Natural killer cell (primary cell): Measurements from ENCODE around the gene STARD7. TPM values are rescaled to one million over a fixed set of nuclear protein-coding genes. Genes with fewer than 3 reads are reported as not detected.

Experiments
- ATAC-seq, 3 donors: fragments of 150-1000 bp in 2 of 3; fragments of 200-7000 bp in 1 of 3; cut with Tn5 transposase; 1 replicate in 1 of 3; 2 replicates in 2 of 3; pipeline ENCODE4 v1.10.0; 2021; ENCODE audit warnings: mild to moderate bottlenecking in 2 of 3, moderate library complexity in 2 of 3
- DNase-seq, 2 donors: peaks; one replicate each; pipeline versions ENCODE4 v3.0.0 to v3.0.0-alpha.2; 2013 to 2021; ENCODE audit warnings: mixed read lengths in 1 of 2
- H3K27ac ChIP-seq: one replicate; pipeline ENCODE4 v1.5.1; 2013; ENCODE audit warnings: mild to moderate bottlenecking, low read length
- H3K27me3 ChIP-seq: one replicate; pipeline ENCODE4 v1.6.1; 2013; ENCODE audit warnings: low read length; ENCODE audit not compliant: control insufficient read depth, insufficient read depth
- H3K36me3 ChIP-seq: one replicate; pipeline ENCODE4 v1.6.1; 2013; ENCODE audit warnings: low read length; ENCODE audit not compliant: control insufficient read depth, insufficient read depth
- H3K4me1 ChIP-seq: one replicate; pipeline ENCODE4 v1.6.1; 2013; ENCODE audit warnings: low read length; ENCODE audit not compliant: control insufficient read depth, insufficient read depth
- H3K4me3 ChIP-seq: one replicate; pipeline ENCODE4 v1.5.1; 2013; ENCODE audit warnings: low read length
- H3K9me3 ChIP-seq: one replicate; pipeline ENCODE4 v1.6.1; 2013; ENCODE audit warnings: low read length; ENCODE audit not compliant: control insufficient read depth, insufficient read depth
- H3K27ac Mint-ChIP-seq, 2 donors: one replicate each; pipeline ENCODE4 v1.8.0; 2022; ENCODE audit warnings: mild to moderate bottlenecking in 2 of 2, mixed read lengths in 2 of 2, moderate library complexity in 1 of 2
- H3K27me3 Mint-ChIP-seq, 2 donors: one replicate each; pipeline ENCODE4 v1.8.0; 2022; ENCODE audit warnings: low read depth in 2 of 2, mixed read lengths in 2 of 2
- H3K36me3 Mint-ChIP-seq: one replicate; pipeline ENCODE4 v1.8.0; 2022; ENCODE audit warnings: mixed read lengths
- H3K4me1 Mint-ChIP-seq, 2 donors: one replicate each; pipeline ENCODE4 v1.8.0; 2022; ENCODE audit warnings: mixed read lengths in 2 of 2
- H3K4me3 Mint-ChIP-seq: one replicate; pipeline ENCODE4 v1.8.0; 2022; ENCODE audit warnings: mild to moderate bottlenecking, moderate library complexity, mixed read lengths
- H3K9me3 Mint-ChIP-seq, 2 donors: one replicate each; pipeline ENCODE4 v1.8.0; 2022; ENCODE audit warnings: mixed read lengths in 2 of 2
- CTCF ChIP-seq: fragments of 200-600 bp; IDR thresholded peaks from one replicate; pipeline ENCODE4 v1.8.0; 2022; ENCODE audit warnings: antibody characterized with exemption
- WGBS: methylation state at CpG from one replicate; pipeline ENCODE4 v1.1.7; 2013; ENCODE audit warnings: missing lambda C conversion rate; ENCODE audit not compliant: insufficient coverage; 5-methylcytosine and 5-hydroxymethylcytosine counted together
- intact Hi-C: fragments of 100-400 bp; cut with micrococcal nuclease; formaldehyde crosslinking; loops from one replicate; pipeline ENCODE4 v1.14.2; 2022
- total RNA-seq, 4 donors: library from RNA; stranded (reverse); fragments of 120-200 nt in 1 of 4; gene quantifications; one replicate each; pipeline versions ENCODE4 v1.2.3 to v1.2.4, GENCODE V29; 2013 to 2022

The STARD7 gene
- total RNA-seq, 3 donors from 2014 or later (not counting 1 experiment from before 2014, with no cell fraction given), result 62.6 to 106 (median 86.1) TPM

GRCh38 chr2:96150007-96150640, 58.5 kb downstream of the STARD7 start:
- no peaks in the 10 kb centered on the region for H3K9me3 ChIP-seq
- peaks cover 48% of the 10 kb centered on the region for H3K4me1 ChIP-seq
- H3K36me3 Mint-ChIP-seq, result no peaks in the 10 kb centered on the region
- H3K4me3 Mint-ChIP-seq, result no peak overlapping the region
- peak overlapping the region; percentile 50 to 80 for H3K27ac Mint-ChIP-seq
- H3K4me1 Mint-ChIP-seq, result peaks cover 9 to 51% of the 10 kb centered on the region in 2 donors
- no peak overlapping the region for H3K4me3 ChIP-seq
- DNase-seq, result no peak
- no peaks in the 10 kb centered on the region for H3K36me3 ChIP-seq
- no peaks in the 10 kb centered on the region for H3K9me3 Mint-ChIP-seq
- no peak for TF ChIP-seq CTCF
- no peaks in the 10 kb centered on the region for H3K27me3 Mint-ChIP-seq
- 96% methylated on average over 5 of the region's 6 CpGs for whole genome bisulfite sequencing
- H3K27ac ChIP-seq, result no peak overlapping the region
- ATAC-seq, result no peak
- intact Hi-C loops, result no loop called here
- H3K27me3 ChIP-seq, result no peaks in the 10 kb centered on the region

- Mint-ChIP-seq H3K36me3 (no peaks in the 10 kb centered on the region), H3K4me3 (peak overlapping the region; percentile 74), H3K27me3 (no peaks in the 10 kb centered on the region), H3K9me3 (no peaks in the 10 kb centered on the region), H3K4me1 (peaks cover 16 to 62% of the 10 kb centered on the region in 2 donors), H3K27ac (peak overlapping the region; percentile 92 to 94)
- Histone ChIP-seq H3K9me3 (no peaks in the 10 kb centered on the region), H3K4me1 (peaks cover 59% of the 10 kb centered on the region), H3K36me3 (peaks cover 8% of the 10 kb centered on the region), H3K27ac (peak overlapping the region; percentile 99), H3K27me3 (no peaks in the 10 kb centered on the region), H3K4me3 (peak overlapping the region; percentile 9)
- DNase-seq (peak; percentile 96 to 99), ATAC-seq (peak; percentile 76 to 91 (median 79))
- 28% methylated on average over 27 of the region's 29 CpGs for WGBS
- intact Hi-C loops, result loop anchor here (1.0 to 5.0 kb wide), 3 partner anchors 16 to 389 kb away; partner anchors contain the start of genes ARID5A and SNRNP200
- no peak for TF ChIP-seq CTCF
Measured at GRCh38 chr2:96148410-96149217, 60.0 kb downstream of the STARD7 start.

- intact Hi-C loops, result loop anchor here (1.0 to 5.0 kb wide), 3 partner anchors 17 to 390 kb away; partner anchors contain the start of genes ARID5A and SNRNP200
- no peak for TF ChIP-seq CTCF
- DNase-seq, result peak; percentile 14 to 56
- H3K9me3 Mint-ChIP-seq, result no peaks in the 10 kb centered on the region
- no peaks in the 10 kb centered on the region for H3K9me3 ChIP-seq
- H3K4me3 ChIP-seq, result no peak overlapping the region
- H3K4me3 Mint-ChIP-seq, result peak overlapping the region; percentile 17
- 86% methylated on average over 5 of the region's 9 CpGs for WGBS
- peak overlapping the region; percentile 99 for H3K27ac ChIP-seq
- H3K36me3 Mint-ChIP-seq, result no peaks in the 10 kb centered on the region
- H3K4me1 ChIP-seq, result peaks cover 68% of the 10 kb centered on the region
- peak overlapping the region; percentile 92 to 94 for H3K27ac Mint-ChIP-seq
- no peaks in the 10 kb centered on the region for H3K27me3 Mint-ChIP-seq
- peaks cover 16% of the 10 kb centered on the region for H3K36me3 ChIP-seq
- H3K27me3 ChIP-seq, result no peaks in the 10 kb centered on the region
- no peak for ATAC-seq
- peaks cover 22 to 68% of the 10 kb centered on the region in 2 donors for H3K4me1 Mint-ChIP-seq
Measured at GRCh38 chr2:96147593-96148201, 60.9 kb downstream of the STARD7 start.
